ENCODE results near the gene BMP2K.

DNA sequence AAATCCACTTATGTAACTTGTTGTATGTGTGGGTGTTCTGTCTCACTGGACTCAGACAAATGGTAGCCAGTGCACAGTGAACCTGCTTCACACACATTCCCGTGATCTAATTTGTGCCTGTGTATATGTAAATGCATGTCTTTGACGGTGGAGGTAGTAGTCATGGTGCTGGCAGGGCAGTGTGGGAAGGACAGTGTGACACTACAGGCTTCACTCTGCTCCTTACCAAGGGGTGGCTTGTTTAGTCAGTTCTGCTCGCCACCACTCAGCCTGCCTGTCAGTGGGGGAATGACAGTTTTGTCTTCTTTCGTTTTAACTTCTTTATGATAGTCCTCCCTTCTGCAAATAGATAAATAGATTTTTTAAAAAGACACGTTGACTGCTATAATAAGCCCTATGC, 180.8 kb downstream of the BMP2K start:
- TF ChIP-seq POLR2AphosphoS5 (IDR thresholded peaks at IDR 0.05; ENCODE audit: low read depth) (no peak), CREB1 (CRISPR knock-in tag; IDR thresholded peaks at IDR 0.05; ENCODE audit: low read depth) (no peak), EZH2 (IDR thresholded peaks at IDR 0.05; ENCODE audit: low read depth, unreplicated experiment) (no peak), EZH2phosphoT487 (IDR thresholded peaks at IDR 0.05; ENCODE audit: unreplicated experiment) (no peak), STAT1 (IDR thresholded peaks at IDR 0.05; ENCODE audit: unreplicated experiment) (no peak), JUNB (IDR thresholded peaks at IDR 0.05; ENCODE audit: unreplicated experiment) (no peak)
- TF ChIP-seq, protein P1, sequence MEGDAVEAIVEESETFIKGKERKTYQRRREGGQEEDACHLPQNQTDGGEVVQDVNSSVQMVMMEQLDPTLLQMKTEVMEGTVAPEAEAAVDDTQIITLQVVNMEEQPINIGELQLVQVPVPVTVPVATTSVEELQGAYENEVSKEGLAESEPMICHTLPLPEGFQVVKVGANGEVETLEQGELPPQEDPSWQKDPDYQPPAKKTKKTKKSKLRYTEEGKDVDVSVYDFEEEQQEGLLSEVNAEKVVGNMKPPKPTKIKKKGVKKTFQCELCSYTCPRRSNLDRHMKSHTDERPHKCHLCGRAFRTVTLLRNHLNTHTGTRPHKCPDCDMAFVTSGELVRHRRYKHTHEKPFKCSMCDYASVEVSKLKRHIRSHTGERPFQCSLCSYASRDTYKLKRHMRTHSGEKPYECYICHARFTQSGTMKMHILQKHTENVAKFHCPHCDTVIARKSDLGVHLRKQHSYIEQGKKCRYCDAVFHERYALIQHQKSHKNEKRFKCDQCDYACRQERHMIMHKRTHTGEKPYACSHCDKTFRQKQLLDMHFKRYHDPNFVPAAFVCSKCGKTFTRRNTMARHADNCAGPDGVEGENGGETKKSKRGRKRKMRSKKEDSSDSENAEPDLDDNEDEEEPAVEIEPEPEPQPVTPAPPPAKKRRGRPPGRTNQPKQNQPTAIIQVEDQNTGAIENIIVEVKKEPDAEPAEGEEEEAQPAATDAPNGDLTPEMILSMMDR (conservative IDR thresholded peaks at IDR 0.05; ENCODE audit: low read depth in 2 of 2): no peak
- TF ChIP-seq, protein P2, sequence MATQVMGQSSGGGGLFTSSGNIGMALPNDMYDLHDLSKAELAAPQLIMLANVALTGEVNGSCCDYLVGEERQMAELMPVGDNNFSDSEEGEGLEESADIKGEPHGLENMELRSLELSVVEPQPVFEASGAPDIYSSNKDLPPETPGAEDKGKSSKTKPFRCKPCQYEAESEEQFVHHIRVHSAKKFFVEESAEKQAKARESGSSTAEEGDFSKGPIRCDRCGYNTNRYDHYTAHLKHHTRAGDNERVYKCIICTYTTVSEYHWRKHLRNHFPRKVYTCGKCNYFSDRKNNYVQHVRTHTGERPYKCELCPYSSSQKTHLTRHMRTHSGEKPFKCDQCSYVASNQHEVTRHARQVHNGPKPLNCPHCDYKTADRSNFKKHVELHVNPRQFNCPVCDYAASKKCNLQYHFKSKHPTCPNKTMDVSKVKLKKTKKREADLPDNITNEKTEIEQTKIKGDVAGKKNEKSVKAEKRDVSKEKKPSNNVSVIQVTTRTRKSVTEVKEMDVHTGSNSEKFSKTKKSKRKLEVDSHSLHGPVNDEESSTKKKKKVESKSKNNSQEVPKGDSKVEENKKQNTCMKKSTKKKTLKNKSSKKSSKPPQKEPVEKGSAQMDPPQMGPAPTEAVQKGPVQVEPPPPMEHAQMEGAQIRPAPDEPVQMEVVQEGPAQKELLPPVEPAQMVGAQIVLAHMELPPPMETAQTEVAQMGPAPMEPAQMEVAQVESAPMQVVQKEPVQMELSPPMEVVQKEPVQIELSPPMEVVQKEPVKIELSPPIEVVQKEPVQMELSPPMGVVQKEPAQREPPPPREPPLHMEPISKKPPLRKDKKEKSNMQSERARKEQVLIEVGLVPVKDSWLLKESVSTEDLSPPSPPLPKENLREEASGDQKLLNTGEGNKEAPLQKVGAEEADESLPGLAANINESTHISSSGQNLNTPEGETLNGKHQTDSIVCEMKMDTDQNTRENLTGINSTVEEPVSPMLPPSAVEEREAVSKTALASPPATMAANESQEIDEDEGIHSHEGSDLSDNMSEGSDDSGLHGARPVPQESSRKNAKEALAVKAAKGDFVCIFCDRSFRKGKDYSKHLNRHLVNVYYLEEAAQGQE (IDR thresholded peaks at IDR 0.05; ENCODE audit: unreplicated experiment): no peak

Measured in GM23338 (cell line).